Testis (tissue), 2 donors: ENCODE results near the gene IL1RL1.

Experiments
- POLR2A ChIP-seq: fragments of 450-650 bp; IDR thresholded peaks from one replicate; pipeline ENCODE4 v1.6.1; 2017; ENCODE audit warnings: antibody characterized with exemption, mild to moderate bottlenecking, moderate library complexity
- TF ChIP-seq, protein P1 (sequence below), 3 experiments: fragments of 450-650 bp in 2 of 3; fragments of 200-600 bp in 1 of 3; sonication (generic) in 1 of 3; IDR thresholded peaks; one replicate each; pipeline ENCODE4 v1.5.1; 2016 to 2019; ENCODE audit warnings: antibody characterized with exemption in 3 of 3, mild to moderate bottlenecking in 2 of 3, moderate library complexity in 1 of 3

DNA sequence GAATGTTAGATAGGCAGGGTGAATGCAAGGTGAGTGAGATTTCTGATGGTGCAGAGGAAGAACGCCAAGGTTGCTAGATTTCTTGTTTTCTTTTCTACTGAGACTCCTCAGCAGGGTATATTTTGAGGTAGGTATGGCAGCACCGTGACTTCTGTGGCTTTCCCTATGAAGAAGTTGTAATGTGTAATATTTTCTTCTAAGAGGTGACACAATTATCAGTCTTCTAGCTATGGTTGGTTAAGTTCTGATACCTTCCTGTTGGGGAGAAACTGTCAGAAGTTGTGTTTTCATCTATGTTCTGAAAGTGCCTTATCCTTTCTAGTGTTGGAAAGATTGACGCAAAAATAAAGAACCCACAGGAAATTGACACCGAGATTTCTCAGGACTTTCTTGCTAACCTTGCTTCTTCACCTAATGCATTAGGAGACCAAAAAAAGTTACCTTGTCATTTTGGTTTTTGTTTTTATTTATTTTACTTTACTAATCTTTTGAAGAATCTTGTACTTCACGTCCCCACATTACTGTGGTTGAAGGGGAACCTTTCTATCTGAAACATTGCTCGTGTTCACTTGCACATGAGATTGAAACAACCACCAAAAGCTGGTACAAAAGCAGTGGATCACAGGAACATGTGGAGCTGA, 56.1 kb downstream of the IL1RL1 start:
- TF ChIP-seq, protein P1, sequence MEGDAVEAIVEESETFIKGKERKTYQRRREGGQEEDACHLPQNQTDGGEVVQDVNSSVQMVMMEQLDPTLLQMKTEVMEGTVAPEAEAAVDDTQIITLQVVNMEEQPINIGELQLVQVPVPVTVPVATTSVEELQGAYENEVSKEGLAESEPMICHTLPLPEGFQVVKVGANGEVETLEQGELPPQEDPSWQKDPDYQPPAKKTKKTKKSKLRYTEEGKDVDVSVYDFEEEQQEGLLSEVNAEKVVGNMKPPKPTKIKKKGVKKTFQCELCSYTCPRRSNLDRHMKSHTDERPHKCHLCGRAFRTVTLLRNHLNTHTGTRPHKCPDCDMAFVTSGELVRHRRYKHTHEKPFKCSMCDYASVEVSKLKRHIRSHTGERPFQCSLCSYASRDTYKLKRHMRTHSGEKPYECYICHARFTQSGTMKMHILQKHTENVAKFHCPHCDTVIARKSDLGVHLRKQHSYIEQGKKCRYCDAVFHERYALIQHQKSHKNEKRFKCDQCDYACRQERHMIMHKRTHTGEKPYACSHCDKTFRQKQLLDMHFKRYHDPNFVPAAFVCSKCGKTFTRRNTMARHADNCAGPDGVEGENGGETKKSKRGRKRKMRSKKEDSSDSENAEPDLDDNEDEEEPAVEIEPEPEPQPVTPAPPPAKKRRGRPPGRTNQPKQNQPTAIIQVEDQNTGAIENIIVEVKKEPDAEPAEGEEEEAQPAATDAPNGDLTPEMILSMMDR (IDR thresholded peaks at IDR 0.05) = no peak
- TF ChIP-seq POLR2A = no peak
